ENCODE measurements around the gene NR1D2.

NR1D2 gene

GRCh38 chr3:23976555-23976954 lies 31.5 kb downstream of the NR1D2 start:
- CTCF ChIA-PET = no interaction called here

GRCh38 chr3:23979569-23979968 lies 34.5 kb downstream of the NR1D2 start:
- POLR2A ChIA-PET = no interaction called here
- TF ChIP-seq MYNN (tag by site-specific recombination; IDR thresholded peaks at IDR 0.05; ENCODE audit: borderline replicate concordance) = no peak
- TF ChIP-seq ZNF548 (tag by site-specific recombination; IDR thresholded peaks at IDR 0.05) = no peak
- TF ChIP-seq ZSCAN16 (tag by site-specific recombination; IDR thresholded peaks at IDR 0.05) = no peak
- TF ChIP-seq ZNF398 (tag by site-specific recombination; IDR thresholded peaks at IDR 0.05) = no peak
- TF ChIP-seq ZNF211 (tag by site-specific recombination; IDR thresholded peaks at IDR 0.05; ENCODE audit: low read depth) = no peak
- no peak for TF ChIP-seq PBX3 (CRISPR knock-in tag; IDR thresholded peaks at IDR 0.05)

More at GRCh38 chr3:23976555-23976954, 31.5 kb downstream of the NR1D2 start:
- TF ChIP-seq ZNF704 (tag by site-specific recombination; IDR thresholded peaks at IDR 0.05) (no peak), ZNF404 (tag by site-specific recombination; IDR thresholded peaks at IDR 0.05) (no peak), TRIM28 (IDR thresholded peaks at IDR 0.05; ENCODE audit: borderline replicate concordance, low read length) (no peak), ZNF701 (tag by site-specific recombination; IDR thresholded peaks at IDR 0.05) (no peak), PRDM2 (tag by site-specific recombination; IDR thresholded peaks at IDR 0.05; ENCODE audit: borderline replicate concordance) (no peak), ZNF621 (tag by site-specific recombination; IDR thresholded peaks at IDR 0.05) (no peak), SP3 (tag by site-specific recombination; IDR thresholded peaks at IDR 0.05) (no peak), WT1 (tag by site-specific recombination; IDR thresholded peaks at IDR 0.05) (no peak), BCL11A (tag by site-specific recombination; IDR thresholded peaks at IDR 0.05; ENCODE audit: low read depth) (no peak), ZBTB17 (tag by site-specific recombination; IDR thresholded peaks at IDR 0.05) (no peak), ZBTB44 (tag by site-specific recombination; IDR thresholded peaks at IDR 0.05) (no peak)
- Histone ChIP-seq H3K9me3 (ENCODE audit: control insufficient read depth, insufficient read depth, low read depth, low read length) (no peaks in the 10 kb centered on the region), H3K4me1 (ENCODE audit: control insufficient read depth, insufficient read depth, low read length) (no peaks in the 10 kb centered on the region), H3K36me3 (ENCODE audit: control insufficient read depth in 2 of 2, insufficient read depth in 1 of 2, low read length in 2 of 2) (peaks cover 3 to 40% of the 10 kb centered on the region in 2 experiments; a peak in 2 of 3 replicates), H3K27ac (ENCODE audit: extremely low read depth, low read depth, low read length) (no peak overlapping the region), H3K4me3 (ENCODE audit: low read depth, low read length) (no peak overlapping the region)
- POLR2A ChIA-PET = interaction anchor here (1.6 kb wide), 1 partner anchor 32 kb away, joined by 4 read pairs; no protein-coding TSS in a partner anchor

More at GRCh38 chr3:23979569-23979968, 34.5 kb downstream of the NR1D2 start:
- CTCF ChIA-PET = interaction anchor here (0.6 kb wide), 1 partner anchor 18 kb away, joined by 5 read pairs; no protein-coding TSS in a partner anchor
- H3K4me3 ChIP-seq (ENCODE audit: low read depth, low read length) = no peak overlapping the region
- H3K36me3 ChIP-seq (ENCODE audit: control insufficient read depth in 2 of 2, insufficient read depth in 1 of 2, low read length in 2 of 2) = peaks cover 3 to 27% of the 10 kb centered on the region in 2 experiments; a peak in 2 of 3 replicates
- H3K9me3 ChIP-seq (ENCODE audit: control insufficient read depth, insufficient read depth, low read depth, low read length) = no peaks in the 10 kb centered on the region
- no peak overlapping the region for H3K27ac ChIP-seq (ENCODE audit: extremely low read depth, low read depth, low read length)
- H3K4me1 ChIP-seq (ENCODE audit: control insufficient read depth, insufficient read depth, low read length) = no peaks in the 10 kb centered on the region

All from HEK293 (cell line).